GM12801 (cell line): Measurements from ENCODE around the gene ERMAP.

Experiments
- TF ChIP-seq, protein P1 (sequence below): IDR thresholded peaks from one replicate; pipeline ENCODE4 v1.5.1; 2011; ENCODE audit warnings: control low read depth; ENCODE audit not compliant: insufficient read length; ENCODE audit errors: extremely low read depth

The ERMAP gene

DNA sequence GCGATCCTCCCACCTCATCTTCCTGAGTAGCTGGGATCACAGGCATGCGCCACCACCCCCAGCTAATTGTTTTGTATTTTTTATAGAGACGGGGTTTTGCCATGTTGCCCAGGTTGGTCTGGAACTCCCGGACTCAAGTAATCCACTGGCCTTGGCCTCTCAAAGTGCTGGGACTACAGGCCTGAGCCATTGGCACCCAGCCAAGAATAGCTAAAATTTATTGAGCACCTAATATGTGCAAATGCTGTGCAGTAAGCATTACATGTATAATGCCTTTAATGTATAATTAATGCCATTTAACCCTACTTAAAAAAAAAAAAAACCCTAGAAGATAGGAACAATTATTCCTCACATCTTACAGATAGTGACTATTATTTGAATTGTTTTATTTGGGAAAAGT lies 72.3 kb downstream of the ERMAP start:
- TF ChIP-seq, protein P1, sequence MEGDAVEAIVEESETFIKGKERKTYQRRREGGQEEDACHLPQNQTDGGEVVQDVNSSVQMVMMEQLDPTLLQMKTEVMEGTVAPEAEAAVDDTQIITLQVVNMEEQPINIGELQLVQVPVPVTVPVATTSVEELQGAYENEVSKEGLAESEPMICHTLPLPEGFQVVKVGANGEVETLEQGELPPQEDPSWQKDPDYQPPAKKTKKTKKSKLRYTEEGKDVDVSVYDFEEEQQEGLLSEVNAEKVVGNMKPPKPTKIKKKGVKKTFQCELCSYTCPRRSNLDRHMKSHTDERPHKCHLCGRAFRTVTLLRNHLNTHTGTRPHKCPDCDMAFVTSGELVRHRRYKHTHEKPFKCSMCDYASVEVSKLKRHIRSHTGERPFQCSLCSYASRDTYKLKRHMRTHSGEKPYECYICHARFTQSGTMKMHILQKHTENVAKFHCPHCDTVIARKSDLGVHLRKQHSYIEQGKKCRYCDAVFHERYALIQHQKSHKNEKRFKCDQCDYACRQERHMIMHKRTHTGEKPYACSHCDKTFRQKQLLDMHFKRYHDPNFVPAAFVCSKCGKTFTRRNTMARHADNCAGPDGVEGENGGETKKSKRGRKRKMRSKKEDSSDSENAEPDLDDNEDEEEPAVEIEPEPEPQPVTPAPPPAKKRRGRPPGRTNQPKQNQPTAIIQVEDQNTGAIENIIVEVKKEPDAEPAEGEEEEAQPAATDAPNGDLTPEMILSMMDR: no peak

DNA sequence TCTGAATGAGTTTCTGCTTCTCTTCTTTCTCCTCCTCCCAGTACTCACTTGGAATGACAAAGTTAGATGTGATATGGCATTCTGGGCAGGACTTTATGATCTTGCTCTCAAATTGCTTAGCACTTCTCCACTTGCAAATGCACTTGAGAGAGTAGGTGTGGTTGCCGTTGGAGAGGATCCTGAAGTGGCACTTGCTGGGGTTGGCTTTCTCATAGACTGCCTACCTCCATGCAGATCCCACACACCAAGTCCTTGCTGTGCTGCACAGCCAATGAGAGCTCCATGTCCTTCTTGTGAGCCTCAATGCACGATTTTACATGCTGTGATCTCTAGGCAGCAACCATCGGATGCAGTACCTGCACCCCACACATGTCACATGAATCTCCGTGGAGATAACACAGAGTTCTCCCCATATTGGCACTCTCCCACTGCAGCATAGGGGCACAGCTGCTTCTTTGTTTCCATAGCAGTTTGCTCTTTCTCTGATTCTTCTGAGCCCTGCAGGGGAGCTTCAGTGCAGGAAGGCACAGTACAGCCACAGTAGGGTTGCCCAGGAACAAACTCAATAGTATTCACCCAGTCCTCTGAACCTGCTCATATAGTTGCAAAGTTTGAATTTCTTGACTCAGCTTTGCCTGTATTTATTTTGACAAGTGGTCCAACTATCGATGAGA lies 74.7 kb downstream of the ERMAP start:
- TF ChIP-seq, protein P1: no peak
